ENCODE data around the gene ZBTB38.

DNA sequence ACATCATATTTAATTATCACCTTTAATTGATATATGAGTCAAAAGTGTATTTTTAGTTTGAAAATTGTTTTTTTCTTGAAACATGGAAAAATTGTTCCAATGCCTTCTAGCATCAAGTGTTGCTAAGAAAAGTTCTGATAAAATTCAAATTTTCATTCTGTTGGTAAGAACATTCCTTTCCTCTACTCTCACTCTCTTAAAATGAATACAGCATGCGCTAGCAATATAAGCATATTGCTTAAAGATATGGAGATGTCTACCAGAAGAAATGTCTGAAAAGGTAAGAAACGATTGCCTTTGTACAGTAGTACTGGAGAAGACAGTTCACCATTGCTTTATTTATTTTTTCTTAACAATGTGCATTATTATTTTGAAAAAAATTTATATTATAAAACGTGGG lies 17.6 kb upstream of the ZBTB38 start:
- TF ChIP-seq POLR2A (IDR thresholded peaks at IDR 0.05): no peak
- TF ChIP-seq, protein P1, sequence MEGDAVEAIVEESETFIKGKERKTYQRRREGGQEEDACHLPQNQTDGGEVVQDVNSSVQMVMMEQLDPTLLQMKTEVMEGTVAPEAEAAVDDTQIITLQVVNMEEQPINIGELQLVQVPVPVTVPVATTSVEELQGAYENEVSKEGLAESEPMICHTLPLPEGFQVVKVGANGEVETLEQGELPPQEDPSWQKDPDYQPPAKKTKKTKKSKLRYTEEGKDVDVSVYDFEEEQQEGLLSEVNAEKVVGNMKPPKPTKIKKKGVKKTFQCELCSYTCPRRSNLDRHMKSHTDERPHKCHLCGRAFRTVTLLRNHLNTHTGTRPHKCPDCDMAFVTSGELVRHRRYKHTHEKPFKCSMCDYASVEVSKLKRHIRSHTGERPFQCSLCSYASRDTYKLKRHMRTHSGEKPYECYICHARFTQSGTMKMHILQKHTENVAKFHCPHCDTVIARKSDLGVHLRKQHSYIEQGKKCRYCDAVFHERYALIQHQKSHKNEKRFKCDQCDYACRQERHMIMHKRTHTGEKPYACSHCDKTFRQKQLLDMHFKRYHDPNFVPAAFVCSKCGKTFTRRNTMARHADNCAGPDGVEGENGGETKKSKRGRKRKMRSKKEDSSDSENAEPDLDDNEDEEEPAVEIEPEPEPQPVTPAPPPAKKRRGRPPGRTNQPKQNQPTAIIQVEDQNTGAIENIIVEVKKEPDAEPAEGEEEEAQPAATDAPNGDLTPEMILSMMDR (IDR thresholded peaks at IDR 0.05): no peak
